Esophagus squamous epithelium (tissue), 4 donors: ENCODE measurements around the gene MRRF.

Experiments used
- CTCF ChIP-seq, 6 experiments: fragments of 450-650 bp in 4 of 6; fragments of 200-600 bp in 2 of 6; sonication (generic) in 2 of 6; IDR thresholded peaks; one replicate each; pipeline ENCODE4 v1.5.1; 2016 to 2019; ENCODE audit warnings: antibody characterized with exemption in 6 of 6, mild to moderate bottlenecking in 4 of 6, moderate library complexity in 4 of 6
- POLR2A ChIP-seq, 4 donors: fragments of 450-650 bp; IDR thresholded peaks; one replicate each; pipeline ENCODE4 v1.6.1; 2017; ENCODE audit warnings: antibody characterized with exemption in 4 of 4, mild to moderate bottlenecking in 4 of 4, moderate library complexity in 3 of 4

GRCh38 chr9:122217640-122218039, 47.0 kb upstream of the MRRF start:
- TF ChIP-seq CTCF (IDR thresholded peaks at IDR 0.05), result no peak
- no peak for TF ChIP-seq POLR2A (IDR thresholded peaks at IDR 0.05)
